HG03457 (cell line): Measurements from ENCODE around the gene IQGAP2.

Source experiments
- ATAC-seq: cut with Tn5 transposase; IDR thresholded peaks from one replicate; pipeline ENCODE4 v1.9.1; 2021; ENCODE audit warnings: moderate number of reproducible peaks; ENCODE audit not compliant: unreplicated experiment

Gene IQGAP2

GRCh38 chr5:76710991-76711390, 307.9 kb downstream of the IQGAP2 start:
- peak; percentile 40 for ATAC-seq

- ATAC-seq = no peak
Measured at GRCh38 chr5:76714751-76715485, 311.8 kb downstream of the IQGAP2 start.

- ATAC-seq = no peak
Measured at GRCh38 chr5:76715486-76715735, 312.3 kb downstream of the IQGAP2 start.

- no peak for ATAC-seq
Measured at GRCh38 chr5:76715736-76716455, 312.8 kb downstream of the IQGAP2 start, which contains the start of gene F2R. TSS of gene F2R (plus strand) at chr5:76716126. CDS start at chr5:76716308, 182 bp downstream.

GRCh38 chr5:76716456-76717157, 313.5 kb downstream of the IQGAP2 start:
- no peak for ATAC-seq

- ATAC-seq = no peak
Measured at GRCh38 chr5:76717222-76718083, 314.4 kb downstream of the IQGAP2 start.

GRCh38 chr5:76718381-76718832, 315.3 kb downstream of the IQGAP2 start:
- no peak for ATAC-seq

- ATAC-seq = no peak
Measured at GRCh38 chr5:76718880-76719279, 315.8 kb downstream of the IQGAP2 start.

GRCh38 chr5:76720988-76721569, 318.0 kb downstream of the IQGAP2 start:
- peak; percentile 84 for ATAC-seq

- ATAC-seq = no peak
Measured at GRCh38 chr5:76723266-76723665, 320.2 kb downstream of the IQGAP2 start.

GRCh38 chr5:76723906-76724305, 320.8 kb downstream of the IQGAP2 start:
- ATAC-seq = no peak

GRCh38 chr5:76724871-76725270, 321.8 kb downstream of the IQGAP2 start:
- ATAC-seq = no peak

- no peak for ATAC-seq
Measured at GRCh38 chr5:76728965-76729364, 325.9 kb downstream of the IQGAP2 start.

- no peak for ATAC-seq
Measured at GRCh38 chr5:76729373-76730290, 326.5 kb downstream of the IQGAP2 start.

- no peak for ATAC-seq
Measured at GRCh38 chr5:76732405-76733048, 329.4 kb downstream of the IQGAP2 start.

GRCh38 chr5:76733049-76733417, 329.9 kb downstream of the IQGAP2 start:
- no peak for ATAC-seq

- ATAC-seq = no peak
Measured at GRCh38 chr5:76735762-76736545, 332.9 kb downstream of the IQGAP2 start.
